Thyroid gland (tissue), 4 donors: ENCODE measurements around the gene DAAM2. TPM values are rescaled to one million over a fixed set of nuclear protein-coding genes. Genes with fewer than 3 reads are reported as not detected.
A peak's percentile ranks its signal among the peaks of the same experiment; 100 is the strongest.

ENCODE experiments used
- DNase-seq, 2 donors: peaks; one replicate each; pipeline ENCODE4 v3.0.0-alpha.2; 2019
- H3K27ac ChIP-seq, 3 donors: fragments of 200-600 bp; sonication (generic); 1 replicate in 2 of 3; 2 replicates in 1 of 3; pipeline ENCODE4 v1.5.1; 2016 to 2019; ENCODE audit warnings: mild to moderate bottlenecking in 1 of 3, moderate library complexity in 1 of 3
- H3K27me3 ChIP-seq: fragments of 200-600 bp; sonication (generic); one replicate; pipeline ENCODE4 v1.5.1; 2019
- H3K36me3 ChIP-seq, 2 donors: fragments of 200-600 bp; sonication (generic); one replicate each; pipeline ENCODE4 v1.5.1; 2016 to 2019
- H3K4me1 ChIP-seq, 2 donors: fragments of 200-600 bp; sonication (generic); one replicate each; pipeline ENCODE4 v1.5.1; 2017 to 2019
- H3K4me3 ChIP-seq, 3 donors: fragments of 200-600 bp; sonication (generic); replicated peaks in 1 of 3; 1 replicate in 2 of 3; 2 replicates in 1 of 3; pipeline ENCODE4 v1.5.1; 2016; ENCODE audit warnings: mild to moderate bottlenecking in 1 of 3
- H3K9me3 ChIP-seq: fragments of 200-600 bp; sonication (generic); one replicate; pipeline ENCODE4 v1.5.1; 2017
- CTCF ChIP-seq, 6 experiments: fragments of 200-600 bp in 3 of 6; fragments of 450-650 bp in 3 of 6; sonication (generic) in 3 of 6; IDR thresholded peaks; one replicate each; pipeline ENCODE4 v1.5.1; 2016 to 2019; ENCODE audit warnings: antibody characterized with exemption in 6 of 6, mild to moderate bottlenecking in 2 of 6, inconsistent platforms in 1 of 6, moderate library complexity in 1 of 6
- POLR2A ChIP-seq, 2 donors: fragments of 450-650 bp; IDR thresholded peaks; one replicate each; pipeline ENCODE4 v1.6.1; 2017; ENCODE audit warnings: antibody characterized with exemption in 2 of 2, mild to moderate bottlenecking in 2 of 2, moderate library complexity in 1 of 2
- WGBS, 2 donors: methylation state at CpG; one replicate each; pipeline ENCODE4 v1.1.5; 2017; 5-methylcytosine and 5-hydroxymethylcytosine counted together
- intact Hi-C: fragments of 100-400 bp; cut with DNase I; formaldehyde crosslinking; loops from one replicate; pipeline ENCODE4 v1.15.1; 2023
- total RNA-seq, 4 donors: library from RNA; depleted of rRNA; stranded (reverse); fragments of >200 nt; gene quantifications; one replicate each; pipeline ENCODE4 v1.2.3, GENCODE V29; 2016

Gene DAAM2
- total RNA-seq, 4 donors from 2014 or later = 17.8 to 37.0 (median 23.8) TPM

GRCh38 chr6:39911513-39912125, 119.4 kb downstream of the DAAM2 start:
- H3K4me1 ChIP-seq = peaks cover 13 to 22% of the 10 kb centered on the region in 2 donors
- no peaks in the 10 kb centered on the region for H3K9me3 ChIP-seq
- intact Hi-C loops = no loop called here
- no peak overlapping the region for H3K4me3 ChIP-seq
- H3K27ac ChIP-seq = no peak overlapping the region
- WGBS, 2 donors = 46 to 61% methylated on average over 10 of the region's 10 CpGs
- TF ChIP-seq POLR2A (IDR thresholded peaks at IDR 0.05) = no peak
- no peak for TF ChIP-seq CTCF (IDR thresholded peaks at IDR 0.05)
- H3K27me3 ChIP-seq = no peaks in the 10 kb centered on the region
- peaks cover 7 to 29% of the 10 kb centered on the region in 2 donors for H3K36me3 ChIP-seq
- DNase-seq = peak; percentile 79 to 86

GRCh38 chr6:39912446-39912845, 120.3 kb downstream of the DAAM2 start:
- DNase-seq = no peak
- H3K27ac ChIP-seq = no peak overlapping the region
- TF ChIP-seq POLR2A (IDR thresholded peaks at IDR 0.05) (no peak), CTCF (IDR thresholded peaks at IDR 0.05) (no peak)
- intact Hi-C loops = no loop called here
- WGBS, 2 donors = 90 to 100% methylated on average over 4 of the region's 4 CpGs
- H3K4me3 ChIP-seq = no peak overlapping the region
- no peaks in the 10 kb centered on the region for H3K9me3 ChIP-seq
- H3K27me3 ChIP-seq = no peaks in the 10 kb centered on the region
- H3K4me1 ChIP-seq = peaks cover 19 to 22% of the 10 kb centered on the region in 2 donors
- H3K36me3 ChIP-seq = peaks cover 7 to 26% of the 10 kb centered on the region in 2 donors

GRCh38 chr6:39913391-39913916, 121.3 kb downstream of the DAAM2 start:
- Histone ChIP-seq H3K27me3 (no peaks in the 10 kb centered on the region), H3K27ac (no peak overlapping the region), H3K36me3 (peaks cover 7 to 26% of the 10 kb centered on the region in 2 donors), H3K9me3 (no peaks in the 10 kb centered on the region), H3K4me1 (peaks cover 21 to 22% of the 10 kb centered on the region in 2 donors), H3K4me3 (no peak overlapping the region)
- intact Hi-C loops = no loop called here
- DNase-seq = no peak
- 94 to 95% methylated on average over 12 of the region's 12 CpGs for WGBS, 2 donors
- no peak for TF ChIP-seq POLR2A (IDR thresholded peaks at IDR 0.05)
- no peak for TF ChIP-seq CTCF (IDR thresholded peaks at IDR 0.05)

GRCh38 chr6:39914239-39914638, 122.1 kb downstream of the DAAM2 start:
- Histone ChIP-seq H3K4me3 (no peak overlapping the region), H3K36me3 (peaks cover 7 to 26% of the 10 kb centered on the region in 2 donors), H3K9me3 (no peaks in the 10 kb centered on the region), H3K27ac (no peak overlapping the region), H3K27me3 (no peaks in the 10 kb centered on the region), H3K4me1 (peaks cover 21 to 22% of the 10 kb centered on the region in 2 donors)
- 92 to 97% methylated on average over 3 of the region's 3 CpGs for WGBS, 2 donors
- no peak for DNase-seq
- intact Hi-C loops = no loop called here
- TF ChIP-seq CTCF (IDR thresholded peaks at IDR 0.05) = no peak
- TF ChIP-seq POLR2A (IDR thresholded peaks at IDR 0.05) = no peak

GRCh38 chr6:39915866-39916265, 123.7 kb downstream of the DAAM2 start:
- Histone ChIP-seq H3K4me3 (no peak overlapping the region), H3K4me1 (peaks cover 17 to 21% of the 10 kb centered on the region in 2 donors), H3K27me3 (no peaks in the 10 kb centered on the region), H3K36me3 (peaks cover 7 to 26% of the 10 kb centered on the region in 2 donors), H3K9me3 (no peaks in the 10 kb centered on the region), H3K27ac (no peak overlapping the region)
- intact Hi-C loops = no loop called here
- 94 to 98% methylated on average over 4 to 5 of the region's 5 CpGs for WGBS, 2 donors
- DNase-seq = no peak
- TF ChIP-seq CTCF (IDR thresholded peaks at IDR 0.05) (no peak), POLR2A (IDR thresholded peaks at IDR 0.05) (no peak)
